WTC11 (cell line): ENCODE results near the gene ATP9B.
"Not testable (repeated sequence)": the region's sequence is repeated elsewhere in the genome, so short reads cannot be mapped to it uniquely, and the experiment has no call there.

Experiments used
- CTCF ChIP-seq: fragments of 200-600 bp; IDR thresholded peaks from 2 replicates; pipeline ENCODE4 v1.8.0; 2022; ENCODE audit warnings: antibody characterized with exemption
- ZBTB43 ChIP-seq: sonication (generic); formaldehyde crosslinking; IDR thresholded peaks from 2 replicates; pipeline ENCODE4 v1.8.1; 2023; ENCODE audit warnings: mild to moderate bottlenecking, missing genetic modification reagents

- not testable (repeated sequence) for TF ChIP-seq CTCF; ZBTB43 (CRISPR knock-in tag)
Observed at GRCh38 chr18:79078791-79079190, 9.6 kb downstream of the ATP9B start.
